ENCODE results near the gene RHOC. TPM values are rescaled to one million over a fixed set of nuclear protein-coding genes. Genes with fewer than 3 reads are reported as not detected.

The RHOC gene
- total RNA-seq, 1 experiment from 2014 or later = 154 TPM

GRCh38 chr1:112675728-112676381, 31.1 kb downstream of the RHOC start:
- BruUV-seq (replicated peaks) = TSS peak; percentile 35
- Histone ChIP-seq H3K9me3 (ENCODE audit: control insufficient read depth in 1 of 2, insufficient read depth in 1 of 2, low read depth in 1 of 2, low read length in 2 of 2) (no peaks in the 10 kb centered on the region), H3K79me2 (ENCODE audit: insufficient read depth, low read length) (peaks cover 33% of the 10 kb centered on the region), H3K9me2 (ENCODE audit: insufficient read depth) (no peaks in the 10 kb centered on the region), H3K4me3 (replicated peaks in 1 of 2; ENCODE audit: low read depth in 1 of 2, low read length in 2 of 2) (peak overlapping the region; percentile 71 to 72), H3K36me3 (ENCODE audit: control insufficient read depth in 1 of 2, insufficient read depth in 2 of 2, low read length in 2 of 2) (no peaks in the 10 kb centered on the region; a peak in 1 of 4 replicates), H3K4me2 (ENCODE audit: low read length) (peak overlapping the region; percentile 88), H3K4me1 (ENCODE audit: control insufficient read depth in 1 of 2, insufficient read depth in 2 of 2, low read length in 2 of 2) (peaks cover 4 to 29% of the 10 kb centered on the region in 2 experiments; a peak in 3 of 4 replicates), H2AFZ (ENCODE audit: low read depth, low read length, poor library complexity, severe bottlenecking) (no peak overlapping the region), H3K27ac (ENCODE audit: low read depth, low read length) (peak overlapping the region; percentile 88), H4K20me1 (ENCODE audit: insufficient read depth) (no peaks in the 10 kb centered on the region), H3K27me3 (ENCODE audit: insufficient read depth, low read length) (no peaks in the 10 kb centered on the region), H3K9ac (ENCODE audit: low read length) (peak overlapping the region; percentile 88)
- intact Hi-C loops (cut with micrococcal nuclease) = loop anchor here (2.0 kb wide), 1 partner anchor 29 kb away; no protein-coding TSS in a partner anchor
- DNase-seq (ENCODE audit: low read depth, low spot score) (no peak), ATAC-seq (no peak)
- ChIA-PET CTCF (no interaction called here), RAD21 (ENCODE audit: low non-redundant PET in 1 of 2, low total read pairs in 2 of 2, uncharacterized antibody in 2 of 2, unreplicated experiment in 2 of 2) (no interaction called here), POLR2A (interaction anchor here (2.1 to 2.4 kb wide), 2 partner anchors 24 to 28 kb away, joined by 9 read pairs; no protein-coding TSS in a partner anchor)
- TF ChIP-seq ZFX (IDR thresholded peaks at IDR 0.05) = no peak
- no peak for TF ChIP-seq CEBPB (IDR thresholded peaks at IDR 0.05; ENCODE audit: low read depth)
- TF ChIP-seq SIN3A (IDR thresholded peaks at IDR 0.05; ENCODE audit: low read depth) = no peak
- no peak for TF ChIP-seq EGR1 (IDR thresholded peaks at IDR 0.05; ENCODE audit: low read depth)
- TF ChIP-seq YY1 (IDR thresholded peaks at IDR 0.05; ENCODE audit: extremely low read depth, insufficient replicate concordance, low read depth, low read length) = no peak

DNA sequence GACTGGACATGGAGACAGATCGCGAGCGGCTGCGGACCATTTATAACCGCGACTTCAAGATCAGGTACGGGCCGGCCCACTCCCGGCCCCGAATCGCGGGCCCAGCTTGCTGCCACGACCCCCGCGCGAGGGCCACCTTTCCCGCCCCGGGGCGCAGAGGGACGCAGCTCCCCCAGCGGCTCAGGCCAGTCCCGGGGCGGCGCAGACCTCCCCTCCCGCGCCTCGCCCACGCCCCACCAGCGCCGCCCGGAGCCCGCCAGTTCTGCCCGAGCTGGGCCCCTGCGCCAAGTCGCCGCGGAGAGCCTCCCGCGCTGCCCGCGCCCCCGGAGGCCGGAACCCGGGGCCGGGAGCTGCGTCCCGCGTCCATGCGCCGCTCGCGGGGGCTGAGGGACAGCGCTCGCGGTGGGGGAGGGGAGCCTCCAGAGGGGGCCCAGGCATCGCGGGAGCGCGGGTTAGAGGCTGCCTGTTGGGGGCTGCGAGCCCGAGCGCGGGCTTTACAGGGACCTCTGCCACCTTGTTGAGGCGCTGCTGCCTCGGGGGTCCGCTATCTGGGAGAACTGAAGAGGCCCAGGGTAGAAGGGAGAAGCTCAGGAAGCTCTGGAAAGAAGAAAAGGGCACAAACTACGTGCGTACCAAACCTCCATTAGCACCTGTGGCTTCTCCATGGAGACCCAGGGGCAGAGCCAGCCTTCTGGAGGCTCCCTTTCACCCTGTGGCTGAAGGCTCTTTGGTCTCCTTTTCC, 31.8 kb downstream of the RHOC start:
- H3K27me3 ChIP-seq (ENCODE audit: insufficient read depth, low read length) = no peaks in the 10 kb centered on the region
- H3K27ac ChIP-seq (ENCODE audit: low read depth, low read length) = peak overlapping the region; percentile 88
- TF ChIP-seq SIN3A (IDR thresholded peaks at IDR 0.05; ENCODE audit: low read depth) = peak; percentile 42; the same call in 1 of the 2 replicates
- no peak; the same call in 1 of the 2 replicates for TF ChIP-seq CBX3 (IDR thresholded peaks at IDR 0.05; ENCODE audit: low read depth)
- peak; percentile 53 for TF ChIP-seq EGR1 (IDR thresholded peaks at IDR 0.05; ENCODE audit: low read depth)
- peak; percentile 91 for TF ChIP-seq ZFX (IDR thresholded peaks at IDR 0.05)
- peak overlapping the region; percentile 71 to 72 for H3K4me3 ChIP-seq (replicated peaks in 1 of 2; ENCODE audit: low read depth in 1 of 2, low read length in 2 of 2)
- peak; percentile 67 for ATAC-seq
- DNase-seq (ENCODE audit: low read depth, low spot score) = no peak
- peaks cover 4 to 29% of the 10 kb centered on the region in 2 experiments; a peak in 3 of 4 replicates for H3K4me1 ChIP-seq (ENCODE audit: control insufficient read depth in 1 of 2, insufficient read depth in 2 of 2, low read length in 2 of 2)
- H3K9ac ChIP-seq (ENCODE audit: low read length) = peak overlapping the region; percentile 88
- H3K79me2 ChIP-seq (ENCODE audit: insufficient read depth, low read length) = peaks cover 33% of the 10 kb centered on the region
- ChIA-PET POLR2A (interaction anchor here (1.2 to 2.4 kb wide), 3 partner anchors 25 to 35 kb away, joined by 3 to 9 read pairs (median 9); no protein-coding TSS in a partner anchor), RAD21 (ENCODE audit: low non-redundant PET in 1 of 2, low total read pairs in 2 of 2, uncharacterized antibody in 2 of 2, unreplicated experiment in 2 of 2) (interaction anchor here in 1 of 2 experiments (1.2 kb wide), 1 partner anchor 41 kb away, joined by 3 read pairs; no protein-coding TSS in a partner anchor), CTCF (interaction anchor here (0.9 kb wide), 1 partner anchor 284 kb away, joined by 4 read pairs; no protein-coding TSS in a partner anchor)
- H4K20me1 ChIP-seq (ENCODE audit: insufficient read depth) = no peaks in the 10 kb centered on the region
- no peaks in the 10 kb centered on the region for H3K9me3 ChIP-seq (ENCODE audit: control insufficient read depth in 1 of 2, insufficient read depth in 1 of 2, low read depth in 1 of 2, low read length in 2 of 2)
- no peak overlapping the region for H2AFZ ChIP-seq (ENCODE audit: low read depth, low read length, poor library complexity, severe bottlenecking)
- intact Hi-C loops (cut with micrococcal nuclease) = loop anchor here (2.0 kb wide), 1 partner anchor 30 kb away; no protein-coding TSS in a partner anchor
- H3K4me2 ChIP-seq (ENCODE audit: low read length) = peak overlapping the region; percentile 88
- BruUV-seq (replicated peaks) = no TSS peak
- H3K36me3 ChIP-seq (ENCODE audit: control insufficient read depth in 1 of 2, insufficient read depth in 2 of 2, low read length in 2 of 2) = peaks cover under 1% of the 10 kb centered on the region in 2 experiments; a peak in 2 of 4 replicates
- H3K9me2 ChIP-seq (ENCODE audit: insufficient read depth) = no peaks in the 10 kb centered on the region

Measured in HCT116 (cell line).